Astrocyte of the spinal cord (primary cell): ENCODE measurements around the gene OMG.
"Not testable (repeated sequence)": the region's sequence is repeated elsewhere in the genome, so short reads cannot be mapped to it uniquely, and the experiment has no call there.

Experiments
- DNase-seq: peaks from one replicate; pipeline ENCODE4 v3.0.0; 2011; ENCODE audit warnings: low read depth, low spot score
- H3K4me3 ChIP-seq: 2 replicates; pipeline ENCODE4 v1.5.1; 2011; ENCODE audit warnings: low read depth, mild to moderate bottlenecking, low read length, moderate library complexity
- in situ Hi-C: cut with HindIII; loops from 2 replicates; pipeline ENCODE4 v1.10.0; 2017; ENCODE audit warnings: low sequenced_read_pairs
- TF ChIP-seq, protein P1 (sequence below): IDR thresholded peaks from 2 replicates; pipeline ENCODE4 v1.5.1; 2012; ENCODE audit warnings: low read depth, mild to moderate bottlenecking, low read length, inconsistent platforms

The OMG gene

DNA sequence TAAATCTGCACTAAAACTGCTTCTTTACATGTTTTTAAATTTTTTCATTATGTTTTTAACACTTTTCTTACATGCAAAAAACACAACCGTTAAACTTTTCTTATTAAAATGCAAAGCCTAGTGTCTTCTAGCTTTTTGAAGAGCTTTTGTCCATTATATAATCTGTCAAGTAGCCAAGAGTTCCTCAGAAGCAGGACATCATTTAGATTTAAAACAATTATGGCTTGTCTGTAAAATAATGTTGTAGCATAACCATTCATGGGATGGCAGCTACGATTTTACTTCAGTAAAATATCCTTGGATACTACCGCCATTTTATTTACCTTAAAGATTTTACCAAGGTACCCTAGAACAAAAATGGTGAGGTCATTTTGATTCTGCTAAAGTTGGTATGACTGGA is 2.8 kb downstream of the OMG start:
- DNase-seq = no peak
- H3K4me3 ChIP-seq = no peak overlapping the region
- TF ChIP-seq, protein P1, sequence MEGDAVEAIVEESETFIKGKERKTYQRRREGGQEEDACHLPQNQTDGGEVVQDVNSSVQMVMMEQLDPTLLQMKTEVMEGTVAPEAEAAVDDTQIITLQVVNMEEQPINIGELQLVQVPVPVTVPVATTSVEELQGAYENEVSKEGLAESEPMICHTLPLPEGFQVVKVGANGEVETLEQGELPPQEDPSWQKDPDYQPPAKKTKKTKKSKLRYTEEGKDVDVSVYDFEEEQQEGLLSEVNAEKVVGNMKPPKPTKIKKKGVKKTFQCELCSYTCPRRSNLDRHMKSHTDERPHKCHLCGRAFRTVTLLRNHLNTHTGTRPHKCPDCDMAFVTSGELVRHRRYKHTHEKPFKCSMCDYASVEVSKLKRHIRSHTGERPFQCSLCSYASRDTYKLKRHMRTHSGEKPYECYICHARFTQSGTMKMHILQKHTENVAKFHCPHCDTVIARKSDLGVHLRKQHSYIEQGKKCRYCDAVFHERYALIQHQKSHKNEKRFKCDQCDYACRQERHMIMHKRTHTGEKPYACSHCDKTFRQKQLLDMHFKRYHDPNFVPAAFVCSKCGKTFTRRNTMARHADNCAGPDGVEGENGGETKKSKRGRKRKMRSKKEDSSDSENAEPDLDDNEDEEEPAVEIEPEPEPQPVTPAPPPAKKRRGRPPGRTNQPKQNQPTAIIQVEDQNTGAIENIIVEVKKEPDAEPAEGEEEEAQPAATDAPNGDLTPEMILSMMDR = no peak
- in situ Hi-C loops = no loop called here

DNA sequence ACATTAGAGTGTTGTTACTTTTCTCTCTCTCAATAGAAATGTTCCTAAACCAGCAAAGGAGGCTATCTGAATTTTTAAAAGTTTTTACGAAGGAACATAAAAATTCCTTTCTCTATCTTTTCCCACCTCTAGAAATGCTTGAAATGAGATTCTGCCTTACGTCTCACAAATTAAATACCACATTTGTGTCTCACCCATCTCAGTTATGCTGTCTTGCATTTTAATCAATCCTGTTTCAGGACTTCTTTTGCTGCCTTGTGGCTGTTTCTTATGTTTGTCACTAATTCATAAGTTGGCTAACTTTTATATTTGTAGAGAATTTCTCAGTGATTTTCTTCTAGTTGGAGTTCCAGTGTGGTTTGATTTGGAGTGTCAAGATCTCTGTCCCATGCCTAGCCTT is 3.5 kb downstream of the OMG start:
- in situ Hi-C loops = no loop called here
- no peak for DNase-seq
- H3K4me3 ChIP-seq = no peak overlapping the region
- TF ChIP-seq, protein P1 = no peak

DNA sequence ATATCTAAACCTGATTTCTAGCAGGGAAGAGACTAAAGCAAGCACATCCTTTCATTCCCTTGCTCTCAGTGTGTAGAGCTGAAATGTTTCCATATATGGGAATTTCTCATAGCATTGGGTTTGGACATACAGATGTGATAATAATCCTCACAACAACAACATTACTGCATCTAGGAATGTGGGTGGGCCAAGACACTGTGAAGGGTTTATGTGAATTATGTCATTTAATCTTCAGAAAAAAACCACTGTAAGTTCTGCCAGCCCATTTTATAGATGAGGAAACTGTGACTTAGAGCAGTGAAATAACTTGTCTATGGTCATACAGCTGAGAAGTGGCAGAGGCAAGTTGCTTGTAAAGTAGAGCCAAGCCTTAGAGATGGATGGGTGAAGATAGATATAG is 5.2 kb downstream of the OMG start:
- TF ChIP-seq, protein P1 = no peak
- no peak for DNase-seq
- in situ Hi-C loops = no loop called here
- H3K4me3 ChIP-seq = no peak overlapping the region

DNA sequence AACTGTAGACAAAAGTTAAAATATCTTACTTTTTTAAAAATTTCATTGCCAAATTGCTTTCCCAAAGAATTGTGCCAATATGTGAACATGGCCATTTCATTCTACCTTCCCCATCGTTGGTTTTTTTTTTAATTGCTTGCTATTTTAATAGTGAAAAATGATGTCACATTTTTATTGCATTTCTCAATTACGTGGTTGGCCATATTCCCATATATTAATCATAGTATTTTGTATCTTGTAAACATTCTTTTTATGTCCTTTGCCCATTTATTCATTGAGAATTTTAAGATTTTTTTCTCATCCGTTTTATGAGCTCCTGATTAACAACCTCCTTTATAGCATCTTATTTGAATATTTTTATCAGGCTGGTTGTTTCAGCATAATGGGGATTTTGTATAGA is 7.2 kb downstream of the OMG start:
- TF ChIP-seq, protein P1 = no peak
- no peak for DNase-seq
- no peak overlapping the region for H3K4me3 ChIP-seq
- in situ Hi-C loops = no loop called here

DNA sequence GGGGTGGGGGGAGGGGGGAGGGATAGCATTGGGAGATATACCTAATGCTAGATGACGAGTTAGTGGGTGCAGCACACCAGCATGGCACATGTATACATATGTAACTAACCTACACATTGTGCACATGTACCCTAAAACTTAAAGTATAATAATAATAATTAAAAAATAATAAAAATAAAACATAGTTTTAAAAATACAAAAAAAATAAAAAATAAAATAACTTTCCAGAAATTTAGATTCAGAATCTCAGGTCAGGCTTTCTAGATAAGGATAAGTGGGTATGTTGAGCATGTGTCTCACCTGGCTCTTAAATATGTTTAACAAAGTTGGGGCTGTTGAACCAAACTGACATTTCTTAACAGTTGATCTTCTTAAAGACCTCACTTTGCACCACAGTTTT is 9.1 kb downstream of the OMG start:
- in situ Hi-C loops, DNase-seq, H3K4me3 ChIP-seq: not testable (repeated sequence)

DNA sequence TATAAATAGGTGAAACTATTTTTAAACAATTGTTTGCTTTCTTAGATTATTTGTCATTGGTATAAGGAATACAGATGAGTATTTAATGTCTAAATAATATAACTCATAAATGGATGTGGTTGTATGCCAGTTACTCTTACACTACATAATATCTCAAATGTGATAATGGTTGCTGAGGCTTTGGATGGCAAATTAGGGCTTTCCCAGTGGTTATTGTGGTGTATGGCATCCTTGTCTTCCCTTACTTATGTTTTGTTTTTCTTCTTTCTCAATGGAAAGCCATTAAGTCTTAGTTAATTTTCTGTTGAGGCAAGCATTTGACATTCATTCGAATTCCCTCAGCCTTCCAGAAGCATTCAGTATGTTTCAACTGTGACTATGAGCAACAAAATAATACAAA is 10.5 kb downstream of the OMG start:
- TF ChIP-seq, protein P1 = no peak
- DNase-seq = no peak
- no peak overlapping the region for H3K4me3 ChIP-seq
- in situ Hi-C loops = no loop called here

DNA sequence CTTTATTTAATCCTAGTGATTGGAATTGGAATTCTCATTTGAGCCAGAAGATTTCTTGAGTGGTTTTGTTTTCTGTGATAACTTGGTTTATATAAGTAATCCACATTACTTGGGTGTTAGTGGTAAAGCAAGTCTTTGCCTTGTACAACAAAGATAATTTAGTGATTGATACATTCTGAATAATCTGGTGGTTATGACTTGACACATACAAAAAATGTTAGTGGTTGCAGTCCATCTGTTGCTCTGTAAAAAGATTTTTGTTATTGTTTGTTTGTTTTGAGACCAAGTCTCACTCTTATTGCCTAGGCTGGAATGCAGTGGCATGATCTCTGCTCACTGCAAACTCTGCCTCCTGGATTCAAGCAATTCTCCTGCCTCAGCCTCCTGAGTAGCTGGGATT is 13.2 kb downstream of the OMG start:
- H3K4me3 ChIP-seq = no peak overlapping the region
- TF ChIP-seq, protein P1 = no peak
- no peak for DNase-seq
- in situ Hi-C loops = no loop called here
